ENCODE results near the gene TRIM63.
A peak's percentile ranks its signal among the peaks of the same experiment; 100 is the strongest.

The TRIM63 gene

DNA sequence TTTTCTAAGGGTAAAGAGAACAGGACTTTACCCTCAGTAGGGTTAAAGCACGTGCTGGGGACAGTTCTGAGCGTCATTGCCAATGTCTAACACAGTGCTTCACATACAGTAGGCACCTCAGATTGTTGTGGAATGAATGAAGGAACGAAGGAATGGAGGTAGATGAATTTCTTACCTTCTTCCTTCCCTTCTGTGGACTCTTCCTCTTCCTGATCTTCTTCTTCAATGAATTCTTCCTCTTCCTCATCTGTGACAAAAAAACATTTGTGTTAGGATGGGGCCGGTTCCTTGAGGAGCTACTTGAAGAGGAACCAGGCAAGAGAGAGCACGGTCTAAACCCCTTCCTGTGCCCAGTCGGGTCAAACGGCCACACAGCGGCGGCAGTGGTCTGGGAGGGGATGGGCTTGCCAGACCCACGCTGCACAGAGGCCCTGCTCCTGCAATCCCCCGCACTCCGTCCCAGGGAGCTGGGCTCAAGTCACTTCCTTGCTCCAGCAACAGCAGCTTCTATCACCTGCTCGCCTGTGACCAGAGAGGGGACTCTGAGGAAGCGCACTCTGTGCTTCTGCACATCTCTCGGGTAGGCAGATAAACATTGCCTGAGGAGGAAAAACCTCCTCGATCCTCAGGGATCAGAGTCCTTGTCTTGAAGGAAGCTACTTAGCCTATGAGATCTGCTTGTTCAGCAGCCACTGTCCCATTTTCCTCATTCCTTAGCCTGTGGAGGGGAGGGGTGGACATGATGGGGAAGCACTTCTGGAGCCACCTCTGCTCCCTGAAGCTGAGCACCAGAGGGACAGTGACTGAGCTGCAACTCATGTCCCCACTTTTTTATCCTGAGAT, 13.5 kb downstream of the TRIM63 start:
- DNase-seq: no peak

DNA sequence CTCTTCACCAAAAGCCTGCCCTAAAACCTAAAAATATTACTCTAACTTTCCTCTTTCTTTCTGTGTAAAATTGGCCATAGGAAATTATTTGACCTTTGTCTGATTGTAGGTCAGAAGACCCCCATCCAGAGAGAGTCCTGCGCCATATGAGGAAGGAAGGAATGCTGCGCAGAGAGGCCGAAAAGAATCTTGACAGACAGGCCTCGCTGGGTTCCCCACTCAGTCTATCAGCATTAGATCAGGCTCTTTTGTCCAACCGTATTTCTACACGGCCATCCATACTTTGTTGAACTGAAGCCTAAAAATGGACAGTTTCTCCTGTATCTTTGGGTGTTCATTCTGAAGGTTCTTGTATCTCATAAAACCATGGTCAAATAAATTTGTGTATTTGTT, 17.2 kb downstream of the TRIM63 start:
- no peak for DNase-seq

DNA sequence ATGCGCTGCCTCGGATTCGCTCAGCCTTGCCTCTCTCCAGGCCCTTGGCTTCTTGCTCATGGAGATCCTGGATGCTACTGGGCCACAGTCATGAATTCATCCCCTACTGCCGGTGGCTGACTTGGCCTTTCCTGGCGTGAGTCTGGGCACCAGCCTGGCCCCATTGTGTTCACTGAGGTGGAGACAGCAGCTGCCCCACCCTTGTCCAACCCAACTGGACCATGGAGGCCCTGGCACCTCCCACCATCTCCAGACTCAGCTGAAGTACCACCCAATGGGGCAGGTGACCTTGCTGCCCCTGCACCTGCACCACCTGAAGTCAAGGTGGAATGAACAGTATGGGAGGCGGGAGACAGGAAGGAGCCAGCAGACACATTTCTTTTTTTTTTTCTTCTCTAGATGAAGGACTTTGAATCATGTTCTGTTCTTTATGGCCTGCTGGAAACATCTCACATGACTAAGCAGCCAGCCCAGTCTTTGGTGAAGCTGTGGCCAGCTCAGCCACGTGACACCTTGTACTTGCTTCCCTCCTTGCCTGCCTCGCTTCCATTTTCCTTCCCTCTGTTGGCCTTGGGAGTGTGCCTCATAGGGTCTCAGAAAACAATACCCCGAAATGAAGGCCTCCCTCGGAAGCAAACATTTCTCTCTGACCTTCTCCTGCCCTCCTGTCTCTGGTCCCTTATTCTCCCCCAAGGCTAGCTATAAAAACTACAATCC, 17.7 kb downstream of the TRIM63 start:
- no peak for DNase-seq

DNA sequence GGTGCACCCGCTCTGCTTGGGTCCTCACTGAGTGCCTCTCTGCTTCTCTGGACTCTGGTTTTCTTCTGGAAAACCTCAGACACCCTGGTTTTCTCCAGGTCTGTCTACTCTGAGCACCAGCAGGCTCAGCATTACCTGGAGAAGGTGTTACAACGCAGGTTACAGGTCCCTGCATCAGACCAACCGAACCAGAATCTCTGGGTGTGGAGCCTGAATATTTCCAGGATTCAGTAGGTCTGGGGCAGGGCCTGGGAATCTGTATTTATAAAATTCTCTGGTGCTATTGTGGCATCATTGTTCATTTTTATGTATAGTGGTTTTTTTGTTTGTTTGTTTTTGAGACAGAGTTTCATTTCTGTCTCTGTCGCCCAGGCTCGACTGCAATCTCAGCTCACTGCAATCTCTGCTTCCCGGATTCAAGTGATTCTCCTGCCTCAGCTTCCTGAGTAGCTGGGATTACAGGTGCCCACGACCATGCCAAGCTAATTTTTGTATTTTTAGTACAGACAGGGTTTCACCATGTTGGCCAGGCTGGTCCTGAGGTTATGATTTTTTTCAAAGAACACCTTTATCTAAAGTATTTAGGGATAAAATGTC, 20.1 kb downstream of the TRIM63 start:
- no peak for DNase-seq

DNA sequence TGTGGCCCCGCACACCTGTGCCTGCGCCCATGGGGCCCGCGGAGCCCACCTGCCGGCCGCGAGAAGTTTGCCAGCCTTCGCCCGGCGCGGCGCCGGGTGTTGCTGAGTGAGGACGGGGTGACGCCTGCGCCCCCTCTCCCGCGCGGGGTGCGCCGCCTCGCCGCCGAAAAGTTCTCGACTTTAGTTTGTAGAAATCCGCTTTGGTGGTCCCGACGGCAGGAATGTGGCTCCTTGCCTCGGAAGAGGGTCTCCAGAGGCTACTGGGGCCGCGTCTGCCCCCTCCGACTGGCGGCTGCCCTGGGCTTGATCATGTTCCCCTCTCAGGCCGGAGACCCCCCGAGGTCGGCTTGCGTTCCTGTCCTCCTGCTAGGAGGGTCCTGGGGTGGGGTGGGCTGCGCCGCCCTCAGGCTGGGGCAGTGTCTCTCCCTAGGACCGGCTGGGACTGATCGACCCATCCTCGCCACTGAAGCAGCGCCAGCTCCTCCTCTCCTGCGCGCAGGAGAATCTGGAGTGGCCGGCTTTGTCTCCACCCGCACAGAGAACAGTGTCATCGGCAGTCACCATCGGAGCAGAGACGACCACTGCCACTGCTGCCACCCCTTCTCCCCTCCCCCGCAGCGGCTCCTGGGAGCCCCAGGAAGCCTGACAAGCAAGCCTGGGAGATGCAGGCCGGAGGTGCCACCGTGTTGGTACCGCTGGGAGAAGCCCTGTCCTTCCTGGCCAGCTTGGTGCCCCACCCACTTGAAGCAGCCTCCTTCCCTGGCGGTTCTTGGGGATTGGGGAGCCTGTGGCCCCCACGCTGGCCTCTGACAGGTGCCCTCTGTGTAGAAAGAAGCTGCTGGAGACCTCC, 21.0 kb downstream of the TRIM63 start:
- no peak for DNase-seq

DNA sequence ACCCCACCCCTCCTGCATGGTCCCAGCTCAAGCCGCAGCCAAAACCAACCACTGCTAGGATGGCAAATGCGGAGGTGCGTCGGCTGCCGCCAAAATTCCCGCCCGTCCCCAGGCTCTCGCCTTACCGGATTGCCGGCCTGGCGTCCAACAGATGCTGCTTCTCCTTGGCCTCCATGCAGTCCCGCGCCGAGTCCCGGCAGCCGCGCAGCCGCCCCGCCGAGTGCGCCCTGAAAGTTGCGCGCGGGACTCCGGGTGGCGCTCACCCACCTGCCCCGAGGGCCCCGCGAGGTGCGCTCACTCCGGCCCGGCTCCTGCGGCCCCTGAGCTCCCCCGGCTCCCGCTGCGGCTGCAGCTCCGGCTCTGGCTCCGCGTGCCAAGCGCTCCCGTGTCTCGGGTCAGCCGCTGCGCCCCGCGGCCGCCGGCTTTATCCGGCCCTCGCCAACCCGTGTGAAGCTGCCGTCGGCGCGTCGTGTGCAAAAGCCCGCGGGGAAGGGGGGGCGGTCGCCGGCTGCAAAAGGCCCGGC, 21.6 kb downstream of the TRIM63 start, which contains the start of gene SLC30A2:
SLC30A2 (minus strand) TSS at position 397 of the 524 bp plus-strand sequence; CDS start at position 175, 222 bp downstream.
- DNase-seq: no peak

DNA sequence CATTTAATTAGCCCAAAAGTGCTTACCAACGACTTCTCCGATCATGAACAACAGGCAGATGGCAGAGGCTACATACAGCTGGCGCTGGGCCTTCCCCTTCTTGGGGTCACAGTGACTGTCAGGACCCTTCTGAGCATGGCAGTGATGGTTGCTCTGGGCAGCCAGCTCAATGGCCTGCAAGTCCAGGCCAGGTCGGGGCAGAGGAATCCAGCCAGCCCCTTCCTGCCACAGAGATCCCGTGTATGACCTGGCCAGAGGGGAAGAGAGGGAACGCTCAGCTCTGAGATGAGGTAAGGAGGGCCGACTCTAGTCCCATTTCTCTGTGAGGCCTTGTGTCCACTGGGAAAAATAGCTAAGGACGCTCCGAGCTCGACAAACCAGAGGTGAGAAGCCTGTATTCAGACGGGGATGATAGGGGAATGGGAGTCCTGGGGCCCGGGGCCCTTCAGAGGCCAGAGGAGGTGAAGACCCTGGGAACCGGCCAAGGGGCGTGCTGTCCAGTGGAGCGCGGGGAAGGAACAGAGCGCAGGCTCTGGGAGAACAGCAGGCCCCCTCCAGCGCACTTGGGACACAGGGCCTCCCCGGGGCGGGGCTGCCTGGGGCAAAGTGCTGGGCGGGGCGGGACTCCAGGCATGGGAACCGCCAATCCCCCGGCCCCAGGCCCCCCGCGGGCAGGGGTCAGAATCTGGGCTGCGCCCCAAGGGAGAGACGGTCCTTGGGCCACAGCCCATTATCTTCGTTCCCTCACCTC, 22.3 kb downstream of the TRIM63 start:
- DNase-seq: no peak

DNA sequence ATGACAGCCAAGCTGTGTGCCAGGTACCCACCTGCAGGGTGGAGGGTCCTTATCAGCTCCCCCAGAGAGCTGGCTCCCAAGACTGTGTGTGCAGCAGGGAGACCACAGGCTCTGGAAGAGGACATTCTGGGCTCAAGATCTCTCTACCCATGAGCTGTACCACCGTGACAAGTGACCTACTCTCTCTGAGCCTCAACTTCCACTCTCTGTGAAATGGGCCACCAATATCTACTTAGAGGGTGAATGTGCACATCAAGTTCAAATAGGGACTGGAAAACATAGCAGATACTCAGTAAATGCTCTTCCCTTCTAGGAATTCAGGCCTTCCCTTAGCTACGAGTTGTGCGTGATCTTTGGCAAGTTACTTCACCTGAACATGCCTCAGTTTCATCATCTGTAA, 23.0 kb downstream of the TRIM63 start:
- no peak for DNase-seq

DNA sequence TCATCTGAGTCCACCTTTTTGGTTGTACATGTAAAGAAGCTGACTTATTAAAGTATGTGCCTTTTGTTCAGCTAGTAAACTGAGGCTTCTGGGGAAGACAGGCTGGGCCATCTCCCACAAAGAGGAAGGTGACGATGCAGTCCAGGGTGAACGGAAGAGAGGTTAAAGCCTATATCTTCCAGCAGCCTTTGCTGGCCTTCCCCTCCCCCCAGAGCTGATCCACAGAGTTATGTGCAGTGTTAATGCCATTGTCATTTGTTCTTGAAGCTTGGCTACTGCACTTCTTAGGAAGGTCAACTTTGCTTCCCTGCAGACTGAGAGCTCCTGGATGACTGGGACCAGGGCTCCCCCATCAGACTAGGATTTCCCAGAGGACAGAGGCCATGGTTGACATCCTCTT, 23.7 kb downstream of the TRIM63 start:
- DNase-seq: no peak

DNA sequence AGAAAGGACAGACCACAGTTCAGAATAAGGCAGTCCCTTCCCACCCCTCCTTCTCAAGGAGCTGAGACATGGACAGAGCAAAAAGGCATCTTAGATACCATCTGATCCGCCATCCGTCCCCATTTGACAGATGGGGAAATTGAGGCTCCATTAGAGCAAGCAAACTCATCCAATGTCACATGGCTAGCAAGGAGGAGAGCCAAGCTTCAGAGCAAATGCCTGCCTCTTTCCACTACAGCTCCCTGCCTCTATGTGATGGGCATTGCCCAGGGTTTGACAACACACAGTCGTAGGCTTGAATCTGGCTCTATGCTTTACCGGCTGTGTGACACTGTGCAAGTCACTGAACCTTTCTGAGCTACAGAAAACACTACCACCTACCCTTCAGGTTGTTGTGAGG, 25.5 kb downstream of the TRIM63 start:
- DNase-seq: no peak

DNA sequence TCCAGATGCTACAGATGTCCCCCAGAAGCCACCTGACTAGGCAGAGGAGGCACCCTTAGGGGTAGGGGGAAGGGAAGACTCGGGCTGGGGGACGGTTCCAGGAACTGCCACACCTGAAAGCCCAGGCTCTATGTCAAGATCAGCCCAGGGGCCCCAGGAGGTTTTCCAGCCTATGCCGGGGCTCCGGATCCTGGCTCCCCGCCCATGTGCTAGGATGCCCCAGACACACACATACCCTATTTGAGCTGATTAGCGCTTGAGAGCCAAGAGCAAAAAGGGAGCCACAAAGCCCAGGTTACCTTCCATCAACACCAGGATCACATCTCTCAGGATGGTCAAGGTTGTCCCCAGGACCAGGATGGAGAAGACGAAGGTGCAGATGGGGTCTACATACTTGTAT, 26.0 kb downstream of the TRIM63 start:
- no peak for DNase-seq

DNA sequence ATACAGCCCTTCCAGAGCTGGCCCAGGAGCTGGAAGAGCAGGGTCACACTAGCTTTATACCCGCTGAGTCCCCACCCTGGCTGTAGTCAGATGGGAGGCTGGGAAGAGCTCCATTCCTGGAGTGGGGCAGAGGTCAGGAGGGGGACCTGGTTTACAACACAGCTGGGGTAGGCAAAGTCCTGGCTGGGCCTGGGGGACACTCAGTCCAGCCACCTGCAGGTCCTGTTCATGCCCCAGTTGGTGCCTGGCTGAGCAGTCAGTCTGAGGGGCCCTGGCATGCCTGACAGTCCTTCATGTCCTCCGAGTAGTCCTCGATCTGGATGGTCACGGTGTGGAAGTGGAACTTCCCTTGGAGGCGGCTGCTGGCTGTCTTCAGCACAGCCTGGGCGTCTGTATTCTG, 28.5 kb downstream of the TRIM63 start:
- no peak for DNase-seq

DNA sequence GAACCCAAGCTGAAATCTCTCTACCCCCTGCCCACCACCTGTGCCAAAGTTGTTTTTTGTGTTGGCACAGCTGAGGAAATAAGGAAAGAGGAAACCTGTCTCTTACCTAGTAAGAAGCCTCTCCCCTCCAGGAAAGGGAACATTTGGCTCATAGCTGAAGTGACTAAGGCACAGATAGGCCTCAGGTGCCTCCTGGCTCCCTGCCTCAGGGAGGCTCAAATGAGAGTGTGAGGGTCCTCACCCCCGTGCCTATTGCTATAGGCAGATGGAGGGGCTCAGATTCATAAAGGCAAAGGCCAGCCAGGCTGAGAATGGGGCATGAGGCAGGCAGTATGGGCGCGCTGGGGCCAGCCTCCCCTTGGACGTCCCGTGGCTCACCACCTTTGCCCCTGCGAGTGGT, 29.0 kb downstream of the TRIM63 start:
- DNase-seq: no peak

DNA sequence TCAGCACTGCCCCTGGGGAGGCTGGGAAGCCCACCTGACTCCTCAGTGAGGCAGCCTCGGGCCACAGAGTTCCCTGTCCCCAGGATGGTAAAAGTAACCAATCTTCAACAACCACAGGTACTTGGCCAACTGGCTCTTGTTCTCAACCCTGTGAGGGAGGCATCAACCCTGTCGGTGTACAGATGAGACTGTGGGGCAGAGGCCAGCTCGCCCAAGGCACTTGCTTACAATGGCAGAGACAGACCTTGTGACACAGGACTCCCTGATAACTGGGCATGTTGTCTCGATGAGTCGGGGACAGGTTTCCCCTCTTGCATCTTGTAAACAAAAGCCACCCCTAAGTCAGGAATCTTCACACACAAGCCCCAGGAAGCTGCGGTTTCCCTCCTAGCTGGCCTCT, 29.5 kb downstream of the TRIM63 start:
- no peak for DNase-seq

DNA sequence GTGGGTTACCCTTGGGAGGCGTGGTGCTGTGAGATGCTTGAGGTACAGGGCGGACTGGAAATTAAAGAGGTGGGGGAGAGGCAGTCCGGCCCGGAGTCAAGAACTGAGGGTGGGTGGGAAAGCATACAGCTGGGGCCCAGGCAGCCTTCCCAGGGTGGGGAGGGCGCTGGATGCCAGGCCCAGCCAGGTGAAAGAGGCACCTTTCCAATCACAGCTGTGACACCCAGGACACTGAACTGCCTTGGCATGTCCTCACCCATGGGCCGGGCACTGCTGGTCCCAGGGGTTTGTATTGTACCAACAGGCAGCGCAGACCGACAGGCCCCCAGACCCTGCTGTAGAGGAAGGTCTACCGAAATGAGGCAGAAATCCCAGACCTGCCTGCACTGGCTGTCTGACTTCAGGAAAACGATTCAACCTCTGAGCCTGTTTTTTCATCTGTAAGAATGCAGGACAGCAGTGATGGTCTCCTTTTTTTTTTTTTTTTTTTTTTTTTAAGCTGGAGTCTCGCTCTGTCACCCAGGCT, 30.6 kb downstream of the TRIM63 start:
- DNase-seq: no peak

DNA sequence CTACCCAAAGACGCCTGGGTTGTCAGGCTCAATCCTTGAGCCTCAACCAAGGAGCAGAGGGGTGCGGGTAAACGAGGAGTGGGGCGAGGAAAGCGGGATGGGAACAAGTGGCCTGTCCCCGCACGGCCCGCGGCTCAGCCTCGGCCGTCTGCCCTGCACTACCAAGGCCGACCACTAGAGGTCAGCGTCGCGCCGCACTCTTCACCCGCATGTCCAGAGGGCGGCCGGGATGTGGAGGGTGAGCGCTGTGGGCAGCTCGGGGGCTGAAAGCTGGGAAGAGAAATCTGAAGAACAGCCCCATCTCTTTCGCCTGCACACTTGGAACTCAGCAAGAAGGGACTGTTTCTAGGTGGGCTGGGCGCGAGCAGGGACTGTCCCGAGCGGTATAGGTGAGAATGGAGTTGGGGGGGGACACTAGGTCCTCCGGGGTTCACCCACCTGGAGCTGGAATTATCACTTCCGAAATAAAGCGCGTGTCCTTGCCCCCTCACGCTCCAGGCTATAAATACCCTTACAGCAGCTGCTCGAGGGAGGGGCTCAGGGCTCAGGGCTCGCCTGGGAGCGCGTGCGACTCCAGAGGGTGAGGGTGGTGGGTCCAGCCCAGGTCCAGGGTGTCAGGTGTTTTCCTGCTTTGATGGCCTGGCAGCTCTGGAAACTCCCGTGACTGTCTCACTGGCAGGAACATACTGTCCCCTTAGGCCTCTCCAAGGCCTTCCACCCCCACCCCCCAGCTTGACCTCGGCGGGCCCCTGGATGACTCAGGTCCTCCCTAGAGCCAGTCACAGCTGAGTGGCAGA, 31.3 kb downstream of the TRIM63 start:
- peak; percentile 66 for DNase-seq

DNA sequence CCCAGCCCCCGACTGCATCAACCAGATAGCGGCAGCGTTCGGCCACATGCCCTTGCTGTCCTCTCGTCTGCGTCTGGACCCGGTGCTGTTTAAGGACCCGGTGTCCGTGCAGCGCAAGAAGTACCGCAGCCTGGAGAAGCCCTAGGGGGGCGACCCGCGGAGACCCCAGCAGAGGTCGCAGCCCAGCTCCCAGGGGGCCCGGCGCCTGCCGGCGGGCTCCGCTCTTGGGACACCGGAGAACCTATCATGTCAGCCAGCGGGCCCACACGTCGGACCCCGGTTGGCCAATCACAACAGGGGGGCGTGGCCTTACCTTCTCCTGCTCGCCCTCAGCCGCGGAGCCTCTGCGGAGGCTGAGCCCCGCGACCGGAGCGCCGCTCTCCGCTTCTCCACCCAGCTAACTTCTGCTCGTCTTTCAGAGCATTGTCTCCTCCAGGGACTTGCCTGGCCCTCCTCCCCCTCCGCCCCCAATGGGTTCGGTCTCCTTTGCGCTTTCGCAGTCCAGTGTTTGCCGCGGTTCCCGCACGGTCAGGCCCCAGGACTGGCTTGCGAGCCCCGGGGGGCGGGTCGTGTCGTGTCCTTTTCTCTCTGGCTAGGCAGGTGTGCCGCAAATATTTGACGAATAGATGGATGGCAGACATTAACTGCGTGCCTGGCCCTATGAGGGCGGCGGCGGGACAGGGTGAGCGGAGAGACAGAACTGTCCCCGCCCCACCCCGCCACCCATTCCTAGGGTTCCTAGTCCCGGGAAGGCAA, 32.0 kb downstream of the TRIM63 start:
- DNase-seq: peak; percentile 89

DNA sequence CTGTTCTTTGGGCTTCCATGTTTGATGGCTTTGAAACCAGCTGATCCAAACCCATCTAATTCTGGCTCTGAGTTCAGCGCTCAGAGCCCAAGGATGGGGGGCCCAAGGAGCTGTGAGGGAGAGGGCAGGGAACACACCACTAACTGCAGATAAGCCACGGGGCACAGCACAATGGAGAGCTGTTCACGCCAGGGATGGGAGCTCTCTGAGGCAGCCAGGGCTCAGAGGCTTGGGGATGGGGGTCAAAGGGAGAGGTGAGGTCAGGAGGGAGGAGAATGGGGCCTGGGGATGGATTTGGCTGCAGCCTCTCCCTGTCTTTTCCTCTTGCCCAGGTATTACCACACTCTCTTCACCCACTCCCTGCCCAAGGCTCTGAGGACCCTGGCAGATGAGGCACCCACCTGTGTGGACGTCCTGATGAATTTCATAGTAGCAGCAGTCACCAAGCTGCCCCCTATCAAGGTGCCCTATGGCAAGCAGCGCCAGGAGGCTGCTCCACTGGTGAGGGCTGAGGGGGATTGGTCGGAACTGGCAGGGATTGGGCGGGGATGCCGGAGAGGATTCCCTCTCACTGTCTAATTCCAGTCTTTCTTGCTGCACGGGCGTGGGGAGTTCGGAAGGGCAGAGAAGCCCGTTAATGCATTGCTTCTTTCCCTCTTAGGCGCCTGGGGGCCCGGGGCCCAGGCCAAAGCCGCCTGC, 32.8 kb downstream of the TRIM63 start:
- no peak for DNase-seq

DNA sequence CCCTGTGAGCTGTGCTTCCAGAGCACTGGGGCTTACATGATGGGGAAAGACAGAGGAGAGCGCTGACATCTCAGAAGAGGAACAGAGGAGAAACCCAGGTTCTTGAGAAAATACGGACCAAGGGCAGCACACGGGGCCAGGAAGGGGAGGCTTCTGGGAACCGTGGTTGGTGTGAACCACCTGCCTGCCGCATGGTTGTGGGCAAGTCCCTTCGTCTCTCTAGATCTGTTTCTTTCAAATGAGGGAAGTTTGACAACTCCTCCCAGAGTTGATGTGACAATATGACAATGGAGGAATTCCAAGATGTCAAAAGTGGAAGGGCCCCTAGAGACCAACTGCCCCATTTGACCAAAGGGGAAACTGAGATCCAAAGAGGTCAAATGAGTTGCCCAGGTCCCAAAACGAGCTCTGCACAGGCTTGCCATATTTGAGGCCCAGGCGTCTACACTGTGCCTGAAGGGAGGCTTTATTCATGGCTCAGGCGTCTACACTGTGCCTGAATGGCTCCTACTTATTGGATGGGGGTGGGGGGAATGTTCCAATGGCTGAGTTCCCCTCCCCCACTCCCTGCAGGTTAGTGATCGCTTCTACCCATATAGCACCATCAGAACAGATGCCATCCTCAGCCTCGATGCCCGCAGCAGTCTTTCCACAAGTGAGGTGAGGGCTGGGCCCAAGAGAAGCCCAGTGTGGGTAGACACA, 34.6 kb downstream of the TRIM63 start:
- no peak for DNase-seq
